VCaP (cell line): ENCODE data around the gene ACADM.
A peak's percentile ranks its signal among the peaks of the same experiment; 100 is the strongest.

Experiments used
- H3K27ac ChIP-seq: fragments of 450-650 bp; 2 replicates; pipeline ENCODE4 v1.5.1; 2017
- TF ChIP-seq, protein P1 (sequence below): fragments of 450-650 bp; conservative IDR thresholded peaks from 2 replicates; pipeline ENCODE4 v1.5.1; 2017; ENCODE audit warnings: mild to moderate bottlenecking, moderate library complexity

The ACADM gene

DNA sequence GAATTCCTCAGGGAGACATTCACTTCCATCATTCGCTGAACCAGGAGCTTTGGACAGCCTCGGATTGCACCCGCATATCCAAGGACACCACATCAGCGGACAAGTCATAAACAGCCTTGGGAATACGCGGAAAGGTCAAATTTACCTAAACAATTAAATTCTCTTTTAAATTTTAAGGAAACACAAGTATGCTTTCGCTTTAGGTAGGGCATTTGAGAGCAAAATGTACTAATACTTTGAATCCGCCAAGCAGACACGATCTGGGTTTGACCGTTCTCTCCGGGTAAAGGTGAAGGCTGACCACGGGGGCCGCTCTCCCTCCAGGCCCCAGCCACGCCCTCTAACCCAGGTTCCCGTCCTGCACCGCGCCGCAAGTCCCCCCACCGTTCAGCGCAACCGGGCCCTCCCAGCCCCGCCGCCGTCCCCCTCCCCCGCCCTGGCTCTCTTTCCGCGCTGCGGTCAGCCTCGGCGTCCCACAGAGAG lies 479 bp upstream of the ACADM start:
- peak overlapping the region; percentile 91 for H3K27ac ChIP-seq
- TF ChIP-seq, protein P1, sequence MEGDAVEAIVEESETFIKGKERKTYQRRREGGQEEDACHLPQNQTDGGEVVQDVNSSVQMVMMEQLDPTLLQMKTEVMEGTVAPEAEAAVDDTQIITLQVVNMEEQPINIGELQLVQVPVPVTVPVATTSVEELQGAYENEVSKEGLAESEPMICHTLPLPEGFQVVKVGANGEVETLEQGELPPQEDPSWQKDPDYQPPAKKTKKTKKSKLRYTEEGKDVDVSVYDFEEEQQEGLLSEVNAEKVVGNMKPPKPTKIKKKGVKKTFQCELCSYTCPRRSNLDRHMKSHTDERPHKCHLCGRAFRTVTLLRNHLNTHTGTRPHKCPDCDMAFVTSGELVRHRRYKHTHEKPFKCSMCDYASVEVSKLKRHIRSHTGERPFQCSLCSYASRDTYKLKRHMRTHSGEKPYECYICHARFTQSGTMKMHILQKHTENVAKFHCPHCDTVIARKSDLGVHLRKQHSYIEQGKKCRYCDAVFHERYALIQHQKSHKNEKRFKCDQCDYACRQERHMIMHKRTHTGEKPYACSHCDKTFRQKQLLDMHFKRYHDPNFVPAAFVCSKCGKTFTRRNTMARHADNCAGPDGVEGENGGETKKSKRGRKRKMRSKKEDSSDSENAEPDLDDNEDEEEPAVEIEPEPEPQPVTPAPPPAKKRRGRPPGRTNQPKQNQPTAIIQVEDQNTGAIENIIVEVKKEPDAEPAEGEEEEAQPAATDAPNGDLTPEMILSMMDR = no peak

DNA sequence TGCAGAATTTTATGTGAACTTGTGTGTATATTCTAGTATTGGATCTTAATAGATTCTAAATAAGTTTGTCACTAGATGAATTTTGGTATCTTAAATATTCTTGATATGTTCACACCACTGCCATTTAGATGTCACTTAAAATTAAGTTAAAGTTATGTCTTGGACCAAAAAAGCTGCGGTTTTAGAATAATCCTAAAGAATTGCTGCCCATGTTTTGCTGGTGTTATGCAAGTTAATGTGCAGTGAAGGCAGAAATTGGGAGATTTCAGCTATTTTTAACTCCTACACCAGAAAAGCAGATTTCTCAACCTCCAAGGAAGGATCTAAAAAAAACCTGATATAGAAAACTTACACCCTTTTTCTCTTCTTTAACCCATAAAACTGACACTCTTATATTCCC lies 757 bp downstream of the ACADM start:
- H3K27ac ChIP-seq = peak overlapping the region; percentile 91
- TF ChIP-seq, protein P1 = no peak

DNA sequence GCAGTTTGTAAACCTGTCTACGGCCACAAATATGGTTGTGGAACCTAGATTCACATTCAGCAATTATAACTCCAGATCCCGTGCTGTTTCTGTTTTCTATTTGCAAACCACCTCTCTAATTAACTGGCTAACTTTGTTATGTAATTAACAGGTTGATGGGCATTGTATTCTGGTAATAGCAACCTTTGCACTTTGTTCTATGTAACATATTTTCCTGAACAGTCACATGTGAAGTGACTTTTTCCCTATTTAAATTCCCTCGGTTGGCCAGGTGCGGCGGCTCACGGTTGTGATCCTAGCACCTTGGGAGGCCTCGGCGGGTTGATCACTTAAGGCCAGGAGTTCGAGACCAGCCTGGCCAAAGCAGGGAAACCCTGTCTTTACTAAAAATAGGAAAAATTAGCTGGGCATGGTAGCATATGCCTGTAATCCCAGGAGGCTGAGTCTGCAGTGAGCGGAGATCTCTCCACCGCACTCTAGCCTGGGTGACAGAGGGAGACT lies 1.4 kb downstream of the ACADM start:
- TF ChIP-seq, protein P1 = no peak
- H3K27ac ChIP-seq = peak overlapping the region; percentile 91; the same call in 1 of the 2 replicates

DNA sequence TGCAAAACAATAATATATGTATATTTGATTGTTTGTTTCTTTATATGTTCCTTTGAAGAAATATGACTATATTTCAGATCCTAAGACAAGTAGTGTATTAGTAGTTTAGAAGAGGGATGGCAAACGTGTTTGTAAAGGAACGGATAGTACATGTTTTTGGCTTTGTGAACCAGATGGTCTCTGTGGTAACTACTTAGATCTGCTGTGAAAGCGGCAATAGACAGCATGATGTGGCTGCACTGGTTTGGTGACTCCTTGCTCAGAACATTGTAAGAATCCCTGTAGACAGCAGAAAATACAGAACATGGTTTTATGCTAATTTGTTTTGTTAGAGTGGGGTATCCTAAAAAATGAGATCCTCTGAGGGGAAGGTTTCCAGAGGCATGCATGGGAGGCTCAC lies 3.1 kb downstream of the ACADM start:
- peak overlapping the region; percentile 17; the same call in 1 of the 2 replicates for H3K27ac ChIP-seq
- TF ChIP-seq, protein P1 = no peak

DNA sequence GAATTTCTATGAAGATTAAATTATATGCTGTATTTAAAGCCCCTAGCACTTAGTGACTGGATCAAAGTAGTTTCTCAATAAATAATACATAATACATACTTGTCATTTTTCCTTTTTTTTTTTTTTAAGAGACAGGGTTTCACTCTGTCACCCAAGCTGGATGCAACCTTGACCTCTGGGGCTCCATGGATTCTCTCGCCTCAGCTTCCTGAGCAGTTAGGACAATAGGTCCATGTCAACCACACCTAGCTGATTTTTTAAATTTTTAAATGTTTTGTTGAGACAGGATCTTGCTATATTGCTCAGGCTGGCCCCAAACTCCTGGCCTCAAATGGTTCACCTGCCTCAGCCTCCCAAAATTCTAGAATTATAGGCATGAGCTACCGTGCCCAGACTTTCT lies 5.9 kb downstream of the ACADM start:
- no peak overlapping the region for H3K27ac ChIP-seq
- TF ChIP-seq, protein P1 = no peak

DNA sequence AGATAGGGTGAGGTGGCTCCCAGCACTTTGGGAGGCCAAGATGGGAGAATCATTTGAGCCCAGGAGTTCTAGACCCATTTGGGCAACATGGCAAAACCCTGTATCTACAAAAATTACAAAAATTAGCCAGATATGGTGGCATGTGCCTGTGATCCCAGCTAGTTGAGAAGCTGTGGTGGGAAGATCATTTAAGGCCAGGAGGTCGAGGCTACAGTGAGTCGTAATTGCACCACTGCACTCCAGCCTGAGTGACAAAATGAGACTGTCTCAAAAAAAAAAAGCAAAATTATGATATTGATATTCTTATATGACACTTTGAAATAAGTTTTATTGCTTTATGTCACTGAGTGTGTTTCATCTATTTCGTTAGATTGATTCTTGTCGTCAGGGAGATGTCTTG lies 7.4 kb downstream of the ACADM start:
- no peak overlapping the region for H3K27ac ChIP-seq
- TF ChIP-seq, protein P1 = no peak

DNA sequence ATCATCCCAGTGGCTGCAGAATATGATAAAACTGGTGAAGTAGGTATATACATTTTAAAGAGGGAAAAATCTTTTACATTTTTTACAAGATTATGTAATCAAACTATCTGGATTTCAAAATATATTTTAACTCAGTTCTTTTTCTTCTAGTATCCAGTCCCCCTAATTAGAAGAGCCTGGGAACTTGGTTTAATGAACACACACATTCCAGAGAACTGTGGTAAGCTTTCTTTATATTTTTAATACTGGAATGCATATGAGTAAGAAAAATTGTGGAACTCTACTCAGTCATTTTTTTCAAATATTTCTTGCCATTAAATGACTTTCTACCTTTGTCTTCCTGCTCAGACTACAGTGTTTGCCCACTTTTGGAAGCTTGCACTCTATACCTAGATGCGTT lies 8.2 kb downstream of the ACADM start:
- TF ChIP-seq, protein P1 = no peak
- no peak overlapping the region for H3K27ac ChIP-seq
